ENCODE results near the gene SLC35C1.

Gene SLC35C1

DNA sequence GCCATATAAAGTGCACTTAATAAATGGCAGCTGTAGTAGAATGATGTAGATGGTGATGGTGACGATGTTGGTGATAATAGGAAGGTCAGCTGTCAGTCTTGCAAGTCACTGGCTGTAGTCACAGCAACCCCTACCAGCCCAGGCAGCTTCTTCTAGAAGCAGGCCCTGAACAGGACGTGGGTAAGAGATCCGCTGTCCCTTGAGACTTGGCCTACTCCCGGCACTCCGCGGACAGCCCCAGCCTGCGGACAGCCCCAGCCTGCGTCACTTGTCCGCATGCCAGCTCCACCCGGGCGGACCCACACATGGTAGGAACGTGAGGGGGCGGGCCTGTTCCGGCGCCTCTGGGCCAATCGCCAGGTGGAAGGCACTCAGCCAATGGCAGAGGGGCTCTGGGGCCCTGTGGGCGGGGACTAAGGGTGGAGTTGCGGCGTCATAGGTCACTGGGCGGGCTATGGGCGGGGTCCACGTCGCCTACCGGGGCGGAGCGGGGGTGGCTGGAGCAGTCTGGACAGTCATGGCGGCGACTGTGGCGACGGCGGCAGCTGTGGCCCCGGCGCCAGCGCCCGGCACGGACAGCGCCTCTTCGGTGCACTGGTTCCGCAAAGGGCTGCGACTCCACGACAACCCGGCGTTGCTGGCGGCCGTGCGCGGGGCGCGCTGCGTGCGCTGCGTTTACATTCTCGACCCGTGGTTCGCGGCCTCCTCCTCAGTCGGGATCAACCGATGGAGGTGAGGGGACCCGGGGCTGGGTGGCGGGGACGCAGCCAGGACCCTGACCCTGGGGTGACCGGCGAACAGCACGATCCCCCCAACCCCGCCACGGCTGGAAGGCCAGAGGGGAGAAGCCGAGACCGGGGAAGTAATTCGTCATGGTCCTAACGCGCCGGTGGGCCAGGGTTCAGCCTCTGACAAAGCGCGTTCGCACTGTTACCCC is 42.3 kb downstream of the SLC35C1 start, which contains the start of gene CRY2:
CRY2 (plus strand) TSS at position 502 of the 937 bp plus-strand sequence; CDS start at position 518, 16 bp downstream.
- DNase-seq, result peak; percentile 99

DNA sequence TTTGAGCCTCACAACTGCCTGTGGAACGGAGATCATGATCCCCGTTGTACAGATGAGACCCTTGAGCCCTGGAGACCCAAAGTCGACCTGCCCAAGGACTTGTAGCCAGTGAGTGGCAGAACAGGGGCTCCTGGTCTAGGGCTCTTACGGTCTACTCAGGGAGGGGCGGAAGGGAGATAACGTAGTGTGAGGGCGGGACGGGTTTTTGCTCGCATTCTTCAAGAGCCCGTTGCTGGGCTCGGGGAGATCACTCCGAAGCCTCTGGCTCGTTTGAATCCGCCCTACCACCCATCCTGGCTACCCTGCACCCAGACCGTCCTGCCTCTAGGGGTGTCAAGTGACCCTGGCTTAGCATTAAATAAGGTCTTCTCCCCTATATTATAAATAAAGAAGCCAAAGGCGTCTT is 43.0 kb downstream of the SLC35C1 start:
- peak; percentile 40 for DNase-seq

DNA sequence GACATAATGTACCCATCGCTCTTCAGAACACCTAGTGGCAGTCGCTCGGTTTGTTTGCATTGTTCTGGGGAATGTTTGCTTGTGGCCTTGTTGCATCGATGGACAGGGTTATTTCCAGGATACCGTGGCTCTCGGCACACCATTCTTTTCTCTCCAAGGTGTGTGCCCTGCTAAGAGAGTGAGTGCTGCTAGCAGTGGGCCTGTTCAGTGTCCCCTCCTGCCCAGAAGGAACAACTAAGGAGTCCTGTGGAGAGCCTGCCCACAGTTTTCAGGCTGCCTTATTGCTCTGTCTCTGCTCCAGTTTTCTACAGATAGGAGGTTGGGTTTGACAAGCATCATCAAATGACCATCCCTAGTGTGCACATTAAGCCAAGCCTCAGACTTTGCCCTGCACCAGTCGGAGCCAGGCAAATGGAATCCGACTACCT is 43.7 kb downstream of the SLC35C1 start:
- no peak for DNase-seq

DNA sequence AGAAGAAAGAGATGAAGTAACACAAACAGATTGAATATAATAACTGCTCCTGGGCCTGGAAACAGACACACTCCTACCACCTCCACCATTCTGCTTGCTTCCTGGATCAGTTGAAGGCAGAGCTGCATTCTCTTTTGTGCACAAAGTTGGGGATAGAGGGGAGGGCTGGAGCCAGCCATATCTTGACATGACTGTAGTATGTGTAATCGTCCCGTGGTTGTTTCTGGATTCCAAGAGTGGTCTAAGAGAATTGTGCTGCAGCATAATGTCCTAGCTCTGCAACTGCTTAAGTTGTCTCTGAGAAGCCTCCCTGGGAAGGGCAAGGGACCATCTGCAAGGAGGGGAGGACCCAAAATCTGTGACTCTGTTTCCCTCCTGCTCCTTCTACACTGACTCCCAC is 45.5 kb downstream of the SLC35C1 start:
- DNase-seq, result no peak

- no peak for DNase-seq
These were observed 46.3 kb downstream of the SLC35C1 start for GRCh38 chr11:45851228-45851627.

DNA sequence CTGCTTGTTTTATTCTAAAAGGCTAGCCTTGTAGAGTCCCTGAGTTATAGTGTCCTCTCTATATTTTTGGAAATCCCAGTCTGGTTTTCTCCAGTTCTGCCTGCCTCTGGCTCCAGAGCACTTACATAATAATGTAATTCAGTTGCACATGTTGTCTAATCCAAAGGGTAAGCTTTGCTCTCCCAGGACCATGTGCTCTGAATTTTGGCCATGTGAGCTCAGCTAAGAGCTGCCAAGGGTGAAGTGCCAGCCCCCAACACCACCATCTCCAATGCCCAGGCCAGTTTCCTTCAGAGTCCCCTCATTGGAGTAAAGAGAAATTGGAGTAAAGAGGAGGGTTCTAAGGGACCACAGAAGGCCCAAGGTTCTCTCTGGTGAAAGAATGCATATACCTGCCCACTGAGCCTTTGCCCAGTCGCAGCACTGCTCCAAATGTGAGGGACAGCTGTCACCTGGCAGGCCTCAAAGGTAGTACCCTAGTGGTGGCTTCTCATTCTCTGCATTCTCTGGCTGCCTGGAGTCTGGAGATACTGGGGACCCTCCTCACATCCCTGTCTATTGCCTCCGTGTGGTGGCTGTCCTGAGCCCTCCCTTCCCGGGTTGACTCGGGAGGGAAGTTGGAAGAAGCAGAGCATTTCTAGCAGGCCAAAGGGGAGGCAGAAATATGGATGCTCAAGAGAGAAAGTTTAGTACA is 47.2 kb downstream of the SLC35C1 start:
- DNase-seq, result no peak

DNA sequence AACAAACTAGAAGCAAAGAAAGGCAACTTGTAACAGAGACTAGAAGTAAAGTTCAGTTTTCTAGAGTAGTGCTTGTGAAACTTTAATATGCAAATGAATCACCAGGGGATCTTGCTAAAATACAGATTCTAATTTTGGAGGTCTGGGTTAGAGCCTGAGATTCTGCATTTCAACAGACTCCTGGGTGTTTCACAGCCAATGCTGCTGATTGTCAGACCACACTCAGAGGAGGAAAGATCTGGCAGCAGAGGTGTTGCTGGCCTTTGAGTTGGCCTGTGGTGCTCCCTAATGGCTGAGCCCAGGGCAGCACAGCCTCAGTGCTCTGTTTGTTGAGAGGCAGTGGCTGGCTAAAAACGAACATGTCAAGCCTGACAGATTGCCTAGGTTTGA is 47.8 kb downstream of the SLC35C1 start:
- no peak for DNase-seq

- DNase-seq, result no peak
These were observed 48.6 kb downstream of the SLC35C1 start for GRCh38 chr11:45853332-45854219.

- DNase-seq, result no peak
These were observed 50.4 kb downstream of the SLC35C1 start for GRCh38 chr11:45855308-45855707.

GRCh38 chr11:45856044-45856468 is 51.1 kb downstream of the SLC35C1 start:
- DNase-seq, result no peak

DNA sequence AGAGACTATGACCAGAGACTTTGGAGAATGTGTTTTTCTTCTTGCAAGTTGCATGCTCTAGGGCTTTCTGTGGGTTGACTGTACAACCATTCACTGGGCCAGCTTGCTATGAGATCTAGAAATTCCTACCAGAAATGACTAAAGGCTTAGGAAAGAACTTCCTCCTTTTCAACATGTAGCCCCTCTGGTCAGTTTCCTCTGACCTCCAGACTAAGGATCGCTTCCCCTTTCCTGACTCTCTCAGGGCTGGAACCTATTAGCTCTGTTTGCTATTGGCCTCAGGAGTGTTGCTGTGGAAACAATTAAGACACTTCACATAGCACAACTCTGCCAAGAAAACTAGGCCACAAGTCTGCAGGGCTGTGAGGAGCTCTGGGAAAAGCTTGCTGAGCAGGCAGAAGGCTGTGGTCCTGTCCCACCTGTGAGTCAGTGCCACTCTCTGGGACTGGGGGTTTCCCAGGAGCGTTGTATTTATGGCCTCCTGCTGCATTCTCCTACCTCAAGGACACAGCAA is 53.1 kb downstream of the SLC35C1 start:
- DNase-seq, result no peak

DNA sequence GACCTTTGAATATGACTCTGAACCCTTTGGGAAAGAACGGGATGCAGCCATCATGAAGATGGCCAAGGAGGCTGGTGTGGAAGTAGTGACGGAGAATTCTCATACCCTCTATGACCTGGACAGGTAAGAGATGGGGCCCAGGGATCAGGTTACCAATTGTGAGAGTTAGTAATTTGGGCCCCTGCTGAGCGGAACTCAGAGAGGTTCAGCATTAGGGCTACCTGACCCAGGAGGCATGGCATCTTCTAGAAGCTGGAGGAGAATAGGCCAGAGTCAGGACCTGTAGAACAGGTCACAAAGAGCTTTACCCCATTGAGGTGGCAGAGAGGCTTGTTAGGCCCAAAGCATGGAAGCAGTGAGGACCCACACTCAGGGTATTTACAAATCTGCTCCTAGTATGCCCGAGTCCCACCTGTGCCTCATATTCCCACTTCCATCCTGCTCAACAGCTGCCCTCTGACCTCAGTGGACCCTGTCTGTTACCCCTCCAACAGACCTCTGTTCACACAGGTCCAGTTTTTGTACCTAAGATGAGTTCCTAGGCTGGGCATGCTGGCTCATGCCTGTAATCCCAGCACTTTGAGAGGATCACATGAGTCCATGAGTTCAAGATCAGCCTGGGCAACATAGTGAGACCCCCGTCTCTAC is 53.9 kb downstream of the SLC35C1 start:
- no peak for DNase-seq

GRCh38 chr11:45859661-45860140 is 54.8 kb downstream of the SLC35C1 start:
- DNase-seq, result no peak

DNA sequence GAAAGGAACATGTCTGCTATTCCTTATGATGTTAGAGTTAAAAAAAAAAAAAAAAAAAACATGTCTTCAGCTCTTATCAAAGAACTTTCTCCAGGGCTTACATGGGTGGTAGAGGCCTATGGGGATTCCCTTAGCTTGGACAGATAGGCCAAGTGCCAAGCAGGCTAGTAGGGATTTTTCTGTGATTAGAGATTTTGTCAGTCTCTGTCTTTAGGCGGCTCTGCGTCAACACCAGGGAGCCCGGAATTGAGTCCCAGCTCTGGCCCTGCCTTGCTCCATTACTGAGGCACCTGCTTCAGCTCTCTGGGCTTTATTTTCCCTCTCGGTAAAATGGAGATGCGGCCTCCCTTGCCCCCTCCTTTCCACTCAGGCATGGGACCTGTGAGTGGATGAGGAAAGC is 55.4 kb downstream of the SLC35C1 start:
- no peak for DNase-seq

DNA sequence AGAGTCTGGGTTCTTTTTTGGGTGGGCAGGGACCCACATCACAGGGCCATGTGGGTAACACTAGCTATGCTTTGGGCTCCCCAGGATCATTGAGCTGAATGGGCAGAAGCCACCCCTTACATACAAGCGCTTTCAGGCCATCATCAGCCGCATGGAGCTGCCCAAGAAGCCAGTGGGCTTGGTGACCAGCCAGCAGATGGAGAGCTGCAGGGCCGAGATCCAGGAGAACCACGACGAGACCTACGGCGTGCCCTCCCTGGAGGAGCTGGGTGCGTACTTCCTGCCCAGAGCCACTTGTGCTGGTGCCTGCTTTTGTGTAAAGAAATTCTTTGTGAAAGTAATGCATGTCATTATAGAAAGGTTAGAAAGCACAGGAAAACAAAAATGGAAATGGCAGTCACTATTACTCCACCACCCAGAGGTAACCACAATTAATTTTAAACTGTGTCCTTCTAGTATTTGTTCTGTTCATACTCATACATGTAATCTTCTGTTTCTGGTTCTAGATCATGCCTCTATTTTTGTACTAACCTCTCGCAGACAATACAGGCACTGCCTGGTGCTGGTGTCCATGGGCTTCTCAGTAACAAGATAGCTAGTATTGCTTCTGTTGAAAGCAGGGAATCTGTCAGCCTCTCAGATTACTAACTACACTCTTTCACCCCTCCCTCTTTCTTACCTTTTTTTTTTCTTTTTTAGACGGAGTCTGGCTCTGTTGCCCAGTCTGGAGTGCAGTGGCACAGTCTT is 56.0 kb downstream of the SLC35C1 start:
- no peak for DNase-seq
